ENCODE measurements around the gene PDE5A.

PDE5A gene

DNA sequence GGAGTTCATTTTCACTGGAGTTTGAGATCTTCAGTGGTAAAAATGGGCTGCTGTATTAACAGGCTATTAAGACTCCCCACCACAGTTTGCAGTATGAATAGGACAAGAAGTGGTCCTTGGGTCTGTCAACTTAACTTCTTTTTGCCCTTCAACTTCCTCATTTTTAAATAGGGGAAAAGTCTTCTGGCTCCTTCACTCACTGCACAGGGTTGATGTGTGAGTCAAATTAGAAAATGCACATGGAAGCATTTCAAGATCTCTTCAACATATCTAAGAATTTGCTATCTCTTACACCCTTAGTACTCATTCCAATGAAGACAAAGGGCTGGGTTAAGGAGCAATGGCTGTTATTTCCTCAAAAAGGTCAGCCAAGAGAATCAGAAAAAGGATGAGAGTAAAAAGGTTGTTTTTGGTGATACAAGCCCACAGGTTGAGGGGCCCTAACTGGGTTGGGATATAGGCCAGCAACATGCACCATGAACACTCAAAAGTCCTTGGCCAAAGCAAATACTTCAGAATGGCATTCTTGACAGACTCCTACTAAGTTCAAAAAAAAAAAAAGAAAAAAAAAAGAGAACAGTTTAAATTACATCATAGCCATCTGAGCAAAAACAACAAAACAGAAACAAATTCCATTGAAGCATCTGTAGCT is 13.4 kb downstream of the PDE5A start:
- no peak overlapping the region for H3K4me3 ChIP-seq (replicated peaks; ENCODE audit: low read depth, low read length)
- no peak for DNase-seq (ENCODE audit: low read depth)
- no peak for TF ChIP-seq CTCF (IDR thresholded peaks at IDR 0.05; ENCODE audit: low read length, missing control alignments)

GRCh38 chr4:119604266-119604665 is 24.3 kb downstream of the PDE5A start:
- no peak overlapping the region for H3K4me3 ChIP-seq (replicated peaks; ENCODE audit: low read depth, low read length)
- no peak for DNase-seq (ENCODE audit: low read depth)
- no peak for TF ChIP-seq CTCF (IDR thresholded peaks at IDR 0.05; ENCODE audit: low read length, missing control alignments)

GRCh38 chr4:119602366-119602765 is 26.2 kb downstream of the PDE5A start:
- DNase-seq (ENCODE audit: low read depth) = no peak
- no peak overlapping the region for H3K4me3 ChIP-seq (replicated peaks; ENCODE audit: low read depth, low read length)
- no peak for TF ChIP-seq CTCF (IDR thresholded peaks at IDR 0.05; ENCODE audit: low read length, missing control alignments)

DNA sequence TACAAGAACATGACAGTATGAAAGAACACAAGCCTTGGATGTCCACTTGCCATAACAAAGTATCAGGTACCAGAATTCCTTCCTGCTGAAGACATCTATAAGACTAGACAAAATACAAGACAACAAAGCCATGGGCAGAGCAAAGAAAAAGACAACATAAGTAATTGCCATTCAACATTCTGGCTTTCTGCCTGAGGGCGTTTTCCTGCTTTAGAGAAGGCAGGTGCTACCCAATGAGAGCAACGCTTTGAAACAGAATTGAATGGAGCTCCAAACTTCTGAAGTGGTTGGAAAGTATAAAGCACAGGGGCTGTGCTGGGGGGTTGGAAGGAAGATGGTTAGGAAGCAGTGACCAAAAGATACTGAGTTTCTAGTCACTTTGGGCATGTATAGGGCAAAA is 30.1 kb downstream of the PDE5A start:
- no peak overlapping the region for H3K4me3 ChIP-seq (replicated peaks; ENCODE audit: low read depth, low read length)
- no peak for DNase-seq (ENCODE audit: low read depth)
- no peak for TF ChIP-seq CTCF (IDR thresholded peaks at IDR 0.05; ENCODE audit: low read length, missing control alignments)

- H3K4me3 ChIP-seq (replicated peaks; ENCODE audit: low read depth, low read length) = no peak overlapping the region
- DNase-seq (ENCODE audit: low read depth) = no peak
- no peak for TF ChIP-seq CTCF (IDR thresholded peaks at IDR 0.05; ENCODE audit: low read length, missing control alignments)
Measured at GRCh38 chr4:119597377-119597776, 31.2 kb downstream of the PDE5A start.

GRCh38 chr4:119593698-119594097 is 34.9 kb downstream of the PDE5A start:
- DNase-seq (ENCODE audit: low read depth) = no peak
- no peak overlapping the region for H3K4me3 ChIP-seq (replicated peaks; ENCODE audit: low read depth, low read length)
- no peak for TF ChIP-seq CTCF (IDR thresholded peaks at IDR 0.05; ENCODE audit: low read length, missing control alignments)

DNA sequence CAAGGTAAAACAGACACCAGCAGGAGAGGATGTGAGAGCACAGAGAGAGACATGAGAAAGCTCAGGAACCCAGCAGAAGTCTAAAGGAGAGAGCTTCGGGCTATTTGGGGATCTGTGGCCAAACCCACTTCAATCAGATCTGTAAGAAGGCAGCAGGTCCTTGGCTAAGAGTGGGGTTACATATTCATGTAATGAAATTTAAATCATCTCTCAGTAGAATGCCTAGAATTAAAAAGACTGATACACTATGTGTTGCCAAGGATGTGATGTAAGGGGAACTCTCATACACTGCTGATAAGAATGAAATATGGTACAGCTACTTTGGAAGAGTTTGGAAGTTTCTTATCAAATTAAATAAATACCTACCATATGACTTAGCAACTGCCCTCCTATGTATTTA is 35.8 kb downstream of the PDE5A start:
- TF ChIP-seq CTCF (IDR thresholded peaks at IDR 0.05; ENCODE audit: low read length, missing control alignments) = no peak
- DNase-seq (ENCODE audit: low read depth) = peak; percentile 22
- no peak overlapping the region for H3K4me3 ChIP-seq (replicated peaks; ENCODE audit: low read depth, low read length)
